HepG2 (cell line): Measurements from ENCODE around the gene SQOR. TPM values are rescaled to one million over a fixed set of nuclear protein-coding genes. Genes with fewer than 3 reads are reported as not detected.

Source experiments
- CAMTA2 ChIP-seq: sonication (generic); formaldehyde crosslinking; IDR thresholded peaks from 2 replicates; pipeline ENCODE4 v1.4.0; 2020; ENCODE audit warnings: mild to moderate bottlenecking, missing genetic modification reagents, borderline replicate concordance
- GLI4 ChIP-seq: sonication (generic); formaldehyde crosslinking; IDR thresholded peaks from 2 replicates; pipeline ENCODE4 v1.5.1; 2020; ENCODE audit warnings: missing genetic modification reagents, mild to moderate bottlenecking, moderate library complexity, borderline replicate concordance
- HHEX ChIP-seq: IDR thresholded peaks from 2 replicates; pipeline ENCODE4 v1.6.1; 2016; ENCODE audit warnings: control low read depth
- MED1 ChIP-seq: sonication (generic); formaldehyde crosslinking; IDR thresholded peaks from 2 replicates; pipeline ENCODE4 v1.4.0; 2020; ENCODE audit warnings: missing genetic modification reagents
- MIER2 ChIP-seq: IDR thresholded peaks from 2 replicates; pipeline ENCODE4 v1.6.1; 2016; ENCODE audit warnings: missing biosample characterization, missing genetic modification reagents
- NCOA2 ChIP-seq: sonication (generic); formaldehyde crosslinking; IDR thresholded peaks from 2 replicates; pipeline ENCODE4 v1.8.0; 2022; ENCODE audit warnings: inconsistent platforms
- NFYC ChIP-seq: IDR thresholded peaks from 2 replicates; pipeline ENCODE4 v1.6.1; 2016; ENCODE audit warnings: missing genetic modification reagents, missing compliant biosample characterization
- PITX1 ChIP-seq: sonication (generic); formaldehyde crosslinking; IDR thresholded peaks from 2 replicates; pipeline ENCODE4 v1.5.1; 2020; ENCODE audit warnings: mild to moderate bottlenecking, missing genetic modification reagents
- RBAK ChIP-seq: sonication (generic); formaldehyde crosslinking; IDR thresholded peaks from 2 replicates; pipeline ENCODE4 v1.5.1; 2020; ENCODE audit warnings: mild to moderate bottlenecking, missing genetic modification reagents
- SRY ChIP-seq: sonication (generic); formaldehyde crosslinking; IDR thresholded peaks from 2 replicates; pipeline ENCODE4 v1.8.0; 2022; ENCODE audit warnings: mild to moderate bottlenecking, missing genetic modification reagents
- SYNCRIP ChIP-seq: fragments of 200-400 bp; formaldehyde crosslinking; IDR thresholded peaks from 2 replicates; pipeline ENCODE4 v1.6.1; 2018; ENCODE audit warnings: mild to moderate bottlenecking, low read depth, low read length; ENCODE audit not compliant: insufficient read depth
- ZNF781 ChIP-seq: sonication (generic); formaldehyde crosslinking; IDR thresholded peaks from 2 replicates; pipeline ENCODE4 v1.5.1; 2020; ENCODE audit warnings: borderline replicate concordance, mild to moderate bottlenecking, missing genetic modification reagents; ENCODE audit errors: not compliant biosample characterization
- ZNF790 ChIP-seq: sonication (generic); formaldehyde crosslinking; IDR thresholded peaks from 2 replicates; pipeline ENCODE4 v1.8.0; 2022; ENCODE audit warnings: missing genetic modification reagents, mild to moderate bottlenecking, borderline replicate concordance
- ZSCAN20 ChIP-seq: sonication (generic); formaldehyde crosslinking; IDR thresholded peaks from 2 replicates; pipeline ENCODE4 v1.4.0; 2020; ENCODE audit warnings: missing genetic modification reagents, mild to moderate bottlenecking, borderline replicate concordance
- polyA plus RNA-seq, 8 experiments: library from polyadenylated mRNA; depleted of rRNA in 3 of 8; stranded (reverse) in 7 of 8; unstranded in 1 of 8; fragments of >200 nt; fragmentation: Illumina TruSeq in 4 of 8; extraction: Trizol in 4 of 8; gene quantifications; 2 replicates each; pipeline versions ENCODE4 v1.2.1 to v1.2.3, GENCODE V29; 2011 to 2016; ENCODE audit warnings: low read depth in 4 of 8, missing spikeins in 1 of 8, mixed read lengths in 1 of 8; ENCODE audit not compliant: insufficient read depth in 1 of 8
- total RNA-seq, 5 experiments: library from RNA; depleted of rRNA; stranded (reverse); fragments of >200 nt; fragmentation: Illumina TruSeq; extraction: Trizol; gene quantifications; 2 replicates each; pipeline ENCODE4 v1.2.3, GENCODE V29; 2016; ENCODE audit warnings: low read depth in 1 of 5
- TF ChIP-seq, protein P1 (sequence below): sonication (generic); formaldehyde crosslinking; IDR thresholded peaks from 2 replicates; pipeline ENCODE4 v1.9.0; 2021; ENCODE audit warnings: missing genetic modification reagents, mild to moderate bottlenecking, borderline replicate concordance
- TF ChIP-seq, protein P2 (sequence below): sonication (generic); formaldehyde crosslinking; IDR thresholded peaks from 2 replicates; pipeline ENCODE4 v1.5.1; 2020; ENCODE audit warnings: mild to moderate bottlenecking, missing genetic modification reagents, moderate library complexity
- TF ChIP-seq, protein P3 (sequence below): sonication (generic); formaldehyde crosslinking; IDR thresholded peaks from 2 replicates; pipeline ENCODE4 v1.5.1; 2020; ENCODE audit warnings: missing genetic modification reagents, mild to moderate bottlenecking, borderline replicate concordance
- TF ChIP-seq, protein P4 (sequence below): sonication (generic); formaldehyde crosslinking; conservative IDR thresholded peaks from 2 replicates; pipeline ENCODE4 v1.4.0; 2020; ENCODE audit warnings: missing genetic modification reagents
- TF ChIP-seq, protein P5 (sequence below): sonication (generic); formaldehyde crosslinking; IDR thresholded peaks from 2 replicates; pipeline ENCODE4 v1.9.0; 2021; ENCODE audit warnings: missing genetic modification reagents, borderline replicate concordance
- TF ChIP-seq, protein P6 (sequence below): sonication (generic); formaldehyde crosslinking; IDR thresholded peaks from 2 replicates; pipeline ENCODE4 v1.4.0; 2020; ENCODE audit warnings: missing genetic modification reagents

SQOR gene
- total and polyA plus RNA-seq, 2 of the 13 experiments (the other 11 are each of a cell fraction or from before 2014, with no cell fraction given): 19.3 to 19.4 TPM

DNA sequence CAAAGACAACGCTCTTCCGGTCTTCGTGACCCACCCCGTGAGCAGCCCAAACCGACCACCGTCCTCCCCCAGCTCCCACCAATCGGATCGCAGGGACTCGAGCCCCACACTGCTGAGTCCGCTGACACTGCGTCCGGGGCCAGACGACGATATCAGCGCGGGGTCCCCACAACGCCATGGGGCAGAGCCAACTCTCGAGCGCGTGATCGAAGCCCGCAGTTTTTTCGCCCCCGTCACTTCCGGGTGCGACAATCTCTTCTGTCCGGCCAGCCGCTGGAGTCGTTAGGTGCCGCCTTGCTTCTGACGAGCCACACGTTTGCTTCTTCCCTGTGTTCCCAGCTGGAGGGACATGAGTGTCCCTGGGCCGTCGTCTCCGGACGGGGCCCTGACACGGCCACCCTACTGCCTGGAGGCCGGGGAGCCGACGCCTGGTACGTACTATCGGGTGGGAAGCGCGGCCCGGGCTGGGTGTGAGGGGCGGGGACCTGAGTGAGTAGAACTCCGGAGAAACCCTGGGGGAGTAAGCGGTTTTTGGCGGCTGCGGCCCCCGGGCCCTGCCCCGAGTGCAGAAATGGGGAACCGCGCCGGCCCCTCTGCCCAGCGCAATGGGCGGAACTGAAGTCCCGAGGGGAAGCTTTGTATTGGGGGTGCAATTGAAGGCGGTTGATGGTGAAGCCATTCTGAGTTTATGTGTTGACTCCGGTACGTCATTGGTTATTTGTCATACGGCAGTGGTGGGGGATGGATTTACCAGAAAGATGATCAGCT lies 47.5 kb upstream of the SQOR start, which contains the start of gene BLOC1S6 (continued):
- TF ChIP-seq, protein P1, sequence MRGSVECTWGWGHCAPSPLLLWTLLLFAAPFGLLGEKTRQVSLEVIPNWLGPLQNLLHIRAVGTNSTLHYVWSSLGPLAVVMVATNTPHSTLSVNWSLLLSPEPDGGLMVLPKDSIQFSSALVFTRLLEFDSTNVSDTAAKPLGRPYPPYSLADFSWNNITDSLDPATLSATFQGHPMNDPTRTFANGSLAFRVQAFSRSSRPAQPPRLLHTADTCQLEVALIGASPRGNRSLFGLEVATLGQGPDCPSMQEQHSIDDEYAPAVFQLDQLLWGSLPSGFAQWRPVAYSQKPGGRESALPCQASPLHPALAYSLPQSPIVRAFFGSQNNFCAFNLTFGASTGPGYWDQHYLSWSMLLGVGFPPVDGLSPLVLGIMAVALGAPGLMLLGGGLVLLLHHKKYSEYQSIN (CRISPR knock-in tag): no peak
- TF ChIP-seq GLI4 (CRISPR knock-in tag) (0 out of 2 replicates have a peak, but pooled peaks have one; percentile 26), ZNF781 (CRISPR knock-in tag) (no peak), RBAK (no peak), ZSCAN20 (CRISPR knock-in tag) (no peak), CAMTA2 (CRISPR knock-in tag) (no peak), NCOA2 (peak; percentile 61), MIER2 (CRISPR knock-in tag) (no peak; the same call in 1 of the 2 replicates), HHEX (no peak), SYNCRIP (no peak), SRY (CRISPR knock-in tag) (peak; percentile 84), PITX1 (CRISPR knock-in tag) (no peak; the same call in 1 of the 2 replicates), ZNF790 (peak; percentile 95), MED1 (CRISPR knock-in tag) (peak; percentile 73), NFYC (CRISPR knock-in tag) (peak; percentile 77)
- TF ChIP-seq, protein P2, sequence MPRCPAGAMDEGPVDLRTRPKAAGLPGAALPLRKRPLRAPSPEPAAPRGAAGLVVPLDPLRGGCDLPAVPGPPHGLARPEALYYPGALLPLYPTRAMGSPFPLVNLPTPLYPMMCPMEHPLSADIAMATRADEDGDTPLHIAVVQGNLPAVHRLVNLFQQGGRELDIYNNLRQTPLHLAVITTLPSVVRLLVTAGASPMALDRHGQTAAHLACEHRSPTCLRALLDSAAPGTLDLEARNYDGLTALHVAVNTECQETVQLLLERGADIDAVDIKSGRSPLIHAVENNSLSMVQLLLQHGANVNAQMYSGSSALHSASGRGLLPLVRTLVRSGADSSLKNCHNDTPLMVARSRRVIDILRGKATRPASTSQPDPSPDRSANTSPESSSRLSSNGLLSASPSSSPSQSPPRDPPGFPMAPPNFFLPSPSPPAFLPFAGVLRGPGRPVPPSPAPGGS (CRISPR knock-in tag): peak; percentile 56; the same call in 1 of the 2 replicates
- TF ChIP-seq, protein P3, sequence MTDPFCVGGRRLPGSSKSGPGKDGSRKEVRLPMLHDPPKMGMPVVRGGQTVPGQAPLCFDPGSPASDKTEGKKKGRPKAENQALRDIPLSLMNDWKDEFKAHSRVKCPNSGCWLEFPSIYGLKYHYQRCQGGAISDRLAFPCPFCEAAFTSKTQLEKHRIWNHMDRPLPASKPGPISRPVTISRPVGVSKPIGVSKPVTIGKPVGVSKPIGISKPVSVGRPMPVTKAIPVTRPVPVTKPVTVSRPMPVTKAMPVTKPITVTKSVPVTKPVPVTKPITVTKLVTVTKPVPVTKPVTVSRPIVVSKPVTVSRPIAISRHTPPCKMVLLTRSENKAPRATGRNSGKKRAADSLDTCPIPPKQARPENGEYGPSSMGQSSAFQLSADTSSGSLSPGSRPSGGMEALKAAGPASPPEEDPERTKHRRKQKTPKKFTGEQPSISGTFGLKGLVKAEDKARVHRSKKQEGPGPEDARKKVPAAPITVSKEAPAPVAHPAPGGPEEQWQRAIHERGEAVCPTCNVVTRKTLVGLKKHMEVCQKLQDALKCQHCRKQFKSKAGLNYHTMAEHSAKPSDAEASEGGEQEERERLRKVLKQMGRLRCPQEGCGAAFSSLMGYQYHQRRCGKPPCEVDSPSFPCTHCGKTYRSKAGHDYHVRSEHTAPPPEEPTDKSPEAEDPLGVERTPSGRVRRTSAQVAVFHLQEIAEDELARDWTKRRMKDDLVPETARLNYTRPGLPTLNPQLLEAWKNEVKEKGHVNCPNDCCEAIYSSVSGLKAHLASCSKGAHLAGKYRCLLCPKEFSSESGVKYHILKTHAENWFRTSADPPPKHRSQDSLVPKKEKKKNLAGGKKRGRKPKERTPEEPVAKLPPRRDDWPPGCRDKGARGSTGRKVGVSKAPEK (CRISPR knock-in tag): no peak
- TF ChIP-seq, protein P4, sequence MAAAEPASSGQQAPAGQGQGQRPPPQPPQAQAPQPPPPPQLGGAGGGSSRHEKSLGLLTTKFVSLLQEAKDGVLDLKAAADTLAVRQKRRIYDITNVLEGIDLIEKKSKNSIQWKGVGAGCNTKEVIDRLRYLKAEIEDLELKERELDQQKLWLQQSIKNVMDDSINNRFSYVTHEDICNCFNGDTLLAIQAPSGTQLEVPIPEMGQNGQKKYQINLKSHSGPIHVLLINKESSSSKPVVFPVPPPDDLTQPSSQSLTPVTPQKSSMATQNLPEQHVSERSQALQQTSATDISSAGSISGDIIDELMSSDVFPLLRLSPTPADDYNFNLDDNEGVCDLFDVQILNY (CRISPR knock-in tag): peak; percentile 51; the same call in 1 of the 2 replicates
- TF ChIP-seq, protein P5, sequence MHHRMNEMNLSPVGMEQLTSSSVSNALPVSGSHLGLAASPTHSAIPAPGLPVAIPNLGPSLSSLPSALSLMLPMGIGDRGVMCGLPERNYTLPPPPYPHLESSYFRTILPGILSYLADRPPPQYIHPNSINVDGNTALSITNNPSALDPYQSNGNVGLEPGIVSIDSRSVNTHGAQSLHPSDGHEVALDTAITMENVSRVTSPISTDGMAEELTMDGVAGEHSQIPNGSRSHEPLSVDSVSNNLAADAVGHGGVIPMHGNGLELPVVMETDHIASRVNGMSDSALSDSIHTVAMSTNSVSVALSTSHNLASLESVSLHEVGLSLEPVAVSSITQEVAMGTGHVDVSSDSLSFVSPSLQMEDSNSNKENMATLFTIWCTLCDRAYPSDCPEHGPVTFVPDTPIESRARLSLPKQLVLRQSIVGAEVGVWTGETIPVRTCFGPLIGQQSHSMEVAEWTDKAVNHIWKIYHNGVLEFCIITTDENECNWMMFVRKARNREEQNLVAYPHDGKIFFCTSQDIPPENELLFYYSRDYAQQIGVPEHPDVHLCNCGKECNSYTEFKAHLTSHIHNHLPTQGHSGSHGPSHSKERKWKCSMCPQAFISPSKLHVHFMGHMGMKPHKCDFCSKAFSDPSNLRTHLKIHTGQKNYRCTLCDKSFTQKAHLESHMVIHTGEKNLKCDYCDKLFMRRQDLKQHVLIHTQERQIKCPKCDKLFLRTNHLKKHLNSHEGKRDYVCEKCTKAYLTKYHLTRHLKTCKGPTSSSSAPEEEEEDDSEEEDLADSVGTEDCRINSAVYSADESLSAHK (CRISPR knock-in tag): no peak
- TF ChIP-seq, protein P6, sequence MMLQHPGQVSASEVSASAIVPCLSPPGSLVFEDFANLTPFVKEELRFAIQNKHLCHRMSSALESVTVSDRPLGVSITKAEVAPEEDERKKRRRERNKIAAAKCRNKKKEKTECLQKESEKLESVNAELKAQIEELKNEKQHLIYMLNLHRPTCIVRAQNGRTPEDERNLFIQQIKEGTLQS (CRISPR knock-in tag): 0 out of 2 replicates have a peak, but pooled peaks have one; percentile 31
